ENCODE measurements around the gene POLR1B. TPM values are rescaled to one million over a fixed set of nuclear protein-coding genes. Genes with fewer than 3 reads are reported as not detected.
"Not testable (repeated sequence)": the region's sequence is repeated elsewhere in the genome, so short reads cannot be mapped to it uniquely, and the experiment has no call there.

The POLR1B gene
- polyA plus RNA-seq, 1 of the 3 experiments (the other 2 are of a cell fraction) = 13.4 TPM

DNA sequence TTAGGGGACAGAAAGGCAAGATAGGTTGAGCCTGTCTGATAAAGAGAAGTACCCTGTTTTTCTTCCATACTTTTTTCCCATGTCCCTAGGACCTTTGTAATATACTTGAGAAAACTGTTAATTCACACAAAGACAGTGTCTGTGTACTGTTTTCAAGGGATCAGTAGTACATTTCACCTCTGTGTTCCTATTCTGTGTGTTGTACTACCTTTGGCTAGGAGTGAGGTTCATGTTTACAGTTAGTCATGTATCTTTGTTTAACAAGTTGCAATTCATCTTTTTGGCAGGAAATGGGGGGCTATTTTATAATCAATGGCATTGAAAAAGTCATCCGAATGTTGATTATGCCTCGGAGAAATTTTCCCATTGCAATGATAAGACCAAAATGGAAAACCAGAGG is 6.7 kb downstream of the POLR1B start:
- Histone ChIP-seq H3K9me3 (no peaks in the 10 kb centered on the region), H4K20me1 (ENCODE audit: insufficient read depth) (0 out of 2 replicates have a peak, but pooled peaks cover 4% of the 10 kb centered on the region), H3K9me2 (no peaks in the 10 kb centered on the region), H3K9ac (no peak overlapping the region), H3K79me2 (ENCODE audit: insufficient read depth) (peaks cover 36% of the 10 kb centered on the region), H3K4me1 (ENCODE audit: control insufficient read depth in 1 of 2, insufficient read depth in 2 of 2, low read depth in 1 of 2, low read length in 1 of 2) (peaks cover 0 to 1% of the 10 kb centered on the region in 2 experiments; a peak in 1 of 4 replicates), H3K36me3 (replicated peaks in 1 of 2; ENCODE audit: control insufficient read depth in 1 of 2, insufficient read depth in 2 of 2, low read length in 1 of 2) (peaks cover 59 to 71% of the 10 kb centered on the region in 2 experiments), H3F3A (replicated peaks; ENCODE audit: insufficient read depth) (no peaks in the 10 kb centered on the region), H2AFZ (ENCODE audit: low read depth) (no peak overlapping the region), H3K4me3 (ENCODE audit: low read depth in 2 of 2, low read length in 1 of 2) (no peak overlapping the region), H3K27me3 (ENCODE audit: insufficient read depth) (no peaks in the 10 kb centered on the region), H3K27ac (ENCODE audit: low read depth in 2 of 2, low read length in 1 of 2) (no peak overlapping the region), H3K4me2 (no peak overlapping the region)
- TF ChIP-seq YY1 (IDR thresholded peaks at IDR 0.05; ENCODE audit: low read depth) (no peak), FOXJ3 (CRISPR knock-in tag; IDR thresholded peaks at IDR 0.05) (no peak), GATA2 (CRISPR knock-in tag; IDR thresholded peaks at IDR 0.05) (no peak), CHD2 (IDR thresholded peaks at IDR 0.05; ENCODE audit: low read length, partially characterized antibody) (no peak)
- TF ChIP-seq, protein P1, sequence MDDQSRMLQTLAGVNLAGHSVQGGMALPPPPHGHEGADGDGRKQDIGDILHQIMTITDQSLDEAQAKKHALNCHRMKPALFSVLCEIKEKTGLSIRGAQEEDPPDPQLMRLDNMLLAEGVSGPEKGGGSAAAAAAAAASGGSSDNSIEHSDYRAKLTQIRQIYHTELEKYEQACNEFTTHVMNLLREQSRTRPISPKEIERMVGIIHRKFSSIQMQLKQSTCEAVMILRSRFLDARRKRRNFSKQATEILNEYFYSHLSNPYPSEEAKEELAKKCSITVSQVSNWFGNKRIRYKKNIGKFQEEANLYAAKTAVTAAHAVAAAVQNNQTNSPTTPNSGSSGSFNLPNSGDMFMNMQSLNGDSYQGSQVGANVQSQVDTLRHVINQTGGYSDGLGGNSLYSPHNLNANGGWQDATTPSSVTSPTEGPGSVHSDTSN (IDR thresholded peaks at IDR 0.05) = no peak
- WGBS (ENCODE audit: low lambda C conversion rate) = 98% methylated on average over 2 of the region's 2 CpGs
- ChIA-PET CTCF (no interaction called here), POLR2A (no interaction called here)
- no peak for DNase-seq

DNA sequence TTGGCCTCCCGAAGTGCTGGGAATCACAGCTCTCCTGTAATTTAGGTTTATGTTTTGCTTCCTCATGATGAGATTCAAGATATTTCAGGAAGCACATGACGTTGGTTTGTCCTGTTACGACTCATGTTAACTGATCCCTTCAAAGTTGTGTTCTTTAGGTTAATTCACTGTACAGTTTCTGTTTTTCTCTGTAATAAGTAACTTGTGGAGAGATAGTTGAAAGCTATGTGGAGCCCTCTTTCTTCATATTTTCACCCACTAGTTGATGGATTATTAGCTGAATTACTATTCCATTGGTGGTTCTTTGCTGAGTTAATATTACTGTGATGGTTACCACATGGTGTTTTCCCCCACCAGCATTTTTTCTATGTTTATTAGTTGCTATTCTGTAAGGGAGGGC is 23.8 kb downstream of the POLR1B start:
- ChIA-PET POLR2A (no interaction called here), CTCF (interaction anchor here (1.1 to 2.7 kb wide), 3 partner anchors 23 to 85 kb away, joined by 3 to 6 read pairs (median 5); no protein-coding TSS in a partner anchor)
- no peaks in the 10 kb centered on the region for H3K4me1 ChIP-seq (ENCODE audit: control insufficient read depth in 1 of 2, insufficient read depth in 2 of 2, low read depth in 1 of 2, low read length in 1 of 2)
- no peak overlapping the region for H3K4me2 ChIP-seq
- no peaks in the 10 kb centered on the region for H3K27me3 ChIP-seq (ENCODE audit: insufficient read depth)
- WGBS (ENCODE audit: low lambda C conversion rate) = 92% methylated on average over 3 of the region's 3 CpGs
- no peak overlapping the region for H3K4me3 ChIP-seq (ENCODE audit: low read depth in 2 of 2, low read length in 1 of 2)
- H2AFZ ChIP-seq (ENCODE audit: low read depth) = no peak overlapping the region
- H3K27ac ChIP-seq (ENCODE audit: low read depth in 2 of 2, low read length in 1 of 2) = no peak overlapping the region
- TF ChIP-seq, protein P2, sequence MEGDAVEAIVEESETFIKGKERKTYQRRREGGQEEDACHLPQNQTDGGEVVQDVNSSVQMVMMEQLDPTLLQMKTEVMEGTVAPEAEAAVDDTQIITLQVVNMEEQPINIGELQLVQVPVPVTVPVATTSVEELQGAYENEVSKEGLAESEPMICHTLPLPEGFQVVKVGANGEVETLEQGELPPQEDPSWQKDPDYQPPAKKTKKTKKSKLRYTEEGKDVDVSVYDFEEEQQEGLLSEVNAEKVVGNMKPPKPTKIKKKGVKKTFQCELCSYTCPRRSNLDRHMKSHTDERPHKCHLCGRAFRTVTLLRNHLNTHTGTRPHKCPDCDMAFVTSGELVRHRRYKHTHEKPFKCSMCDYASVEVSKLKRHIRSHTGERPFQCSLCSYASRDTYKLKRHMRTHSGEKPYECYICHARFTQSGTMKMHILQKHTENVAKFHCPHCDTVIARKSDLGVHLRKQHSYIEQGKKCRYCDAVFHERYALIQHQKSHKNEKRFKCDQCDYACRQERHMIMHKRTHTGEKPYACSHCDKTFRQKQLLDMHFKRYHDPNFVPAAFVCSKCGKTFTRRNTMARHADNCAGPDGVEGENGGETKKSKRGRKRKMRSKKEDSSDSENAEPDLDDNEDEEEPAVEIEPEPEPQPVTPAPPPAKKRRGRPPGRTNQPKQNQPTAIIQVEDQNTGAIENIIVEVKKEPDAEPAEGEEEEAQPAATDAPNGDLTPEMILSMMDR (IDR thresholded peaks at IDR 0.05) = no peak
- TF ChIP-seq GABPA (IDR thresholded peaks at IDR 0.05; ENCODE audit: low read depth) = no peak
- TF ChIP-seq, protein P3, sequence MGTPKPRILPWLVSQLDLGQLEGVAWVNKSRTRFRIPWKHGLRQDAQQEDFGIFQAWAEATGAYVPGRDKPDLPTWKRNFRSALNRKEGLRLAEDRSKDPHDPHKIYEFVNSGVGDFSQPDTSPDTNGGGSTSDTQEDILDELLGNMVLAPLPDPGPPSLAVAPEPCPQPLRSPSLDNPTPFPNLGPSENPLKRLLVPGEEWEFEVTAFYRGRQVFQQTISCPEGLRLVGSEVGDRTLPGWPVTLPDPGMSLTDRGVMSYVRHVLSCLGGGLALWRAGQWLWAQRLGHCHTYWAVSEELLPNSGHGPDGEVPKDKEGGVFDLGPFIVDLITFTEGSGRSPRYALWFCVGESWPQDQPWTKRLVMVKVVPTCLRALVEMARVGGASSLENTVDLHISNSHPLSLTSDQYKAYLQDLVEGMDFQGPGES (IDR thresholded peaks at IDR 0.05; ENCODE audit: low read depth, low read length) = no peak
- TF ChIP-seq NFIC (IDR thresholded peaks at IDR 0.05; ENCODE audit: borderline replicate concordance) = no peak
- TF ChIP-seq RAD21 (IDR thresholded peaks at IDR 0.05; ENCODE audit: low read length) = no peak
- no peak for TF ChIP-seq FOXJ3 (CRISPR knock-in tag; IDR thresholded peaks at IDR 0.05)
- no peak overlapping the region for H3K9ac ChIP-seq
- no peaks in the 10 kb centered on the region for H3K9me2 ChIP-seq
- H3K9me3 ChIP-seq = no peaks in the 10 kb centered on the region
- H3F3A ChIP-seq (replicated peaks; ENCODE audit: insufficient read depth) = no peaks in the 10 kb centered on the region
- no peak for DNase-seq
- no peaks in the 10 kb centered on the region for H4K20me1 ChIP-seq (ENCODE audit: insufficient read depth)
- peaks cover 72 to 75% of the 10 kb centered on the region in 2 experiments for H3K36me3 ChIP-seq (replicated peaks in 1 of 2; ENCODE audit: control insufficient read depth in 1 of 2, insufficient read depth in 2 of 2, low read length in 1 of 2)
- peaks cover 3% of the 10 kb centered on the region; the same call in 1 of the 2 replicates for H3K79me2 ChIP-seq (ENCODE audit: insufficient read depth)

DNA sequence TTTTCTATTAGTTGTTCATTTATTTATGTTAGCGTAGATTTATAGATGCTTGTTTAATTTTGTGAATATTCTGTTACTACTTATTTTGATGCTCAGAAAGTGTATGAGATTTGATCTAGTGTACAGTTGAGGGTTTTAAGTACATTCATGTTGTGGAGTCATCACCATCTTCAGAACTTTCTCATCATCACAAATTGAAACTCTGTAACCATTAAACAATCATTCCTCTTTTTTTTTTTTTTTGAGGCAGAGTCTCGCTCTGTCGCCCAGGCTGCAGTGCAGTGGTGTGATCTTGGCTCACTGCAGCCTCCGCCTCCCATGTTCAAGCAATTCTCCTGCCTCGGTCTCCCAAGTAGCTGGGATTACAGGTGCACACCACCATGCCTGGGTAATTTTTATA is 24.2 kb downstream of the POLR1B start:
- not testable (repeated sequence) for H3K27ac ChIP-seq (ENCODE audit: low read depth in 2 of 2, low read length in 1 of 2)
- CTCF ChIA-PET = interaction anchor here (1.1 to 2.7 kb wide), 2 partner anchors 23 to 85 kb away, joined by 5 to 6 read pairs; no protein-coding TSS in a partner anchor
- 94% methylated on average over 5 of the region's 5 CpGs for WGBS (ENCODE audit: low lambda C conversion rate)

More for the DNA sequence above, 24.2 kb downstream of the POLR1B start:
- H3K9me2 ChIP-seq; H3K9ac ChIP-seq; POLR2A ChIA-PET; H3K27me3 ChIP-seq (ENCODE audit: insufficient read depth); H4K20me1 ChIP-seq (ENCODE audit: insufficient read depth); H3F3A ChIP-seq (replicated peaks; ENCODE audit: insufficient read depth); H2AFZ ChIP-seq (ENCODE audit: low read depth); H3K4me1 ChIP-seq (ENCODE audit: control insufficient read depth in 1 of 2, insufficient read depth in 2 of 2, low read depth in 1 of 2, low read length in 1 of 2); H3K4me3 ChIP-seq (ENCODE audit: low read depth in 2 of 2, low read length in 1 of 2); H3K9me3 ChIP-seq; H3K79me2 ChIP-seq (ENCODE audit: insufficient read depth); H3K4me2 ChIP-seq; DNase-seq: not testable (repeated sequence)
- H3K36me3 ChIP-seq (replicated peaks in 1 of 2; ENCODE audit: control insufficient read depth in 1 of 2, insufficient read depth in 2 of 2, low read length in 1 of 2) = peaks cover 72 to 75% of the 10 kb centered on the region in 2 experiments
